Spleen (tissue), 7 donors: ENCODE results near the gene KIF17.

Experiments used
- CTCF ChIP-seq, 11 experiments: fragments of 200-600 bp in 7 of 11; fragments of 450-650 bp in 4 of 11; sonication (generic) in 4 of 11; IDR thresholded peaks in 8 of 11; conservative IDR thresholded peaks in 3 of 11; 1 replicate in 7 of 11; 2 replicates in 4 of 11; pipeline versions ENCODE4 v1.4.0 to v1.8.0; 2016 to 2021; ENCODE audit warnings: antibody characterized with exemption in 11 of 11, inconsistent platforms in 4 of 11, mild to moderate bottlenecking in 1 of 11
- POLR2A ChIP-seq, 3 donors: fragments of 450-650 bp; IDR thresholded peaks; one replicate each; pipeline ENCODE4 v1.5.1; 2017; ENCODE audit warnings: antibody characterized with exemption in 3 of 3, mild to moderate bottlenecking in 1 of 3
- POLR2AphosphoS5 ChIP-seq, 3 donors: sonication (generic); formaldehyde crosslinking; IDR thresholded peaks; one replicate each; pipeline ENCODE4 v1.5.1; 2017; ENCODE audit warnings: antibody characterized with exemption in 3 of 3
- donor health status: DM: no; HTN: no; CAD: no; lungs with moderate emphysema.
- donor health status: DM: no; HTN: no; CAD: no.
- donor health status: DM: no; HTN: no; CAD: no.

GRCh38 chr1:20682571-20683236 lies 35.1 kb downstream of the KIF17 start:
- TF ChIP-seq CTCF (IDR thresholded peaks at IDR 0.05 in 8 of 11, conservative IDR thresholded peaks at IDR 0.05 in 3 of 11), result no peak
- peak; percentile 38 to 74 (median 74) for TF ChIP-seq POLR2AphosphoS5 (IDR thresholded peaks at IDR 0.05)
- no peak for TF ChIP-seq POLR2A (IDR thresholded peaks at IDR 0.05)
